Nephron (organoid): ENCODE results near the gene ASTN1.

Source experiments
- H3K27ac Mint-ChIP-seq, 3 experiments: 2 replicates each; pipeline ENCODE4 v1.8.0; 2020; ENCODE audit warnings: mixed read lengths in 3 of 3, mild to moderate bottlenecking in 2 of 3, moderate library complexity in 1 of 3
- H3K27me3 Mint-ChIP-seq: 2 replicates; pipeline ENCODE4 v1.8.0; 2021; ENCODE audit warnings: low read depth, mild to moderate bottlenecking, moderate library complexity, mixed read lengths
- H3K36me3 Mint-ChIP-seq: 2 replicates; pipeline ENCODE4 v1.8.0; 2020; ENCODE audit warnings: low read depth, mixed read lengths
- H3K4me1 Mint-ChIP-seq: 2 replicates; pipeline ENCODE4 v1.8.0; 2020; ENCODE audit warnings: mixed read lengths
- H3K4me3 Mint-ChIP-seq, 3 experiments: 2 replicates each; pipeline ENCODE4 v1.8.0; 2020; ENCODE audit warnings: mild to moderate bottlenecking in 3 of 3, mixed read lengths in 3 of 3, moderate library complexity in 2 of 3
- H3K9me3 Mint-ChIP-seq: 2 replicates; pipeline ENCODE4 v1.8.0; 2020; ENCODE audit warnings: mixed read lengths
- TF ChIP-seq, protein P1 (sequence below), 3 experiments: fragments of 200-600 bp; sonication (generic); IDR thresholded peaks; one replicate each; pipeline ENCODE4 v1.5.0; 2021; ENCODE audit warnings: antibody characterized with exemption in 3 of 3; ENCODE audit not compliant: unreplicated experiment in 3 of 3

The ASTN1 gene

DNA sequence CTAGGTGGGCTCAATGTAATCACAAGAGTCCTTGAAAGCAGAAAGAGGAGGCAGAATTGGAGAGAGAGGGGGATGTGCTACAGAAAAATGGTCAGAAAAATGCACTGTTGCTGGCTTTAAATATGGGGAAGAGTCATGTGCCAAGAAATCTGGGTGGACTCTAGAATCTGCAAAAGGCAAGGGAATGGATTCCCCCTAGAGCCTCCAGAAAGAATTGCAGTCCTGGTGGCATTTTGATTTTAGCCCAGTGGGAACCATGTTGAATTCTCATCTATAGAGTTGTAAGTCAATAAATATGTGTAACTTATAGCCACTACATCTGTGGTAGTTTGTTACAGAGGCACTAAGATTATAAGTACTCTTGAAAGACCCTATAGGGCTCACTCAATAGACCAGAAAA is 210.3 kb downstream of the ASTN1 start:
- Mint-ChIP-seq H3K4me3 (no peak overlapping the region), H3K27me3 (peaks cover 12% of the 10 kb centered on the region), H3K27ac (no peak overlapping the region), H3K4me1 (no peaks in the 10 kb centered on the region), H3K36me3 (no peaks in the 10 kb centered on the region), H3K9me3 (no peaks in the 10 kb centered on the region)
- TF ChIP-seq, protein P1, sequence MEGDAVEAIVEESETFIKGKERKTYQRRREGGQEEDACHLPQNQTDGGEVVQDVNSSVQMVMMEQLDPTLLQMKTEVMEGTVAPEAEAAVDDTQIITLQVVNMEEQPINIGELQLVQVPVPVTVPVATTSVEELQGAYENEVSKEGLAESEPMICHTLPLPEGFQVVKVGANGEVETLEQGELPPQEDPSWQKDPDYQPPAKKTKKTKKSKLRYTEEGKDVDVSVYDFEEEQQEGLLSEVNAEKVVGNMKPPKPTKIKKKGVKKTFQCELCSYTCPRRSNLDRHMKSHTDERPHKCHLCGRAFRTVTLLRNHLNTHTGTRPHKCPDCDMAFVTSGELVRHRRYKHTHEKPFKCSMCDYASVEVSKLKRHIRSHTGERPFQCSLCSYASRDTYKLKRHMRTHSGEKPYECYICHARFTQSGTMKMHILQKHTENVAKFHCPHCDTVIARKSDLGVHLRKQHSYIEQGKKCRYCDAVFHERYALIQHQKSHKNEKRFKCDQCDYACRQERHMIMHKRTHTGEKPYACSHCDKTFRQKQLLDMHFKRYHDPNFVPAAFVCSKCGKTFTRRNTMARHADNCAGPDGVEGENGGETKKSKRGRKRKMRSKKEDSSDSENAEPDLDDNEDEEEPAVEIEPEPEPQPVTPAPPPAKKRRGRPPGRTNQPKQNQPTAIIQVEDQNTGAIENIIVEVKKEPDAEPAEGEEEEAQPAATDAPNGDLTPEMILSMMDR (IDR thresholded peaks at IDR 0.05; ENCODE audit: unreplicated experiment in 3 of 3) = no peak

DNA sequence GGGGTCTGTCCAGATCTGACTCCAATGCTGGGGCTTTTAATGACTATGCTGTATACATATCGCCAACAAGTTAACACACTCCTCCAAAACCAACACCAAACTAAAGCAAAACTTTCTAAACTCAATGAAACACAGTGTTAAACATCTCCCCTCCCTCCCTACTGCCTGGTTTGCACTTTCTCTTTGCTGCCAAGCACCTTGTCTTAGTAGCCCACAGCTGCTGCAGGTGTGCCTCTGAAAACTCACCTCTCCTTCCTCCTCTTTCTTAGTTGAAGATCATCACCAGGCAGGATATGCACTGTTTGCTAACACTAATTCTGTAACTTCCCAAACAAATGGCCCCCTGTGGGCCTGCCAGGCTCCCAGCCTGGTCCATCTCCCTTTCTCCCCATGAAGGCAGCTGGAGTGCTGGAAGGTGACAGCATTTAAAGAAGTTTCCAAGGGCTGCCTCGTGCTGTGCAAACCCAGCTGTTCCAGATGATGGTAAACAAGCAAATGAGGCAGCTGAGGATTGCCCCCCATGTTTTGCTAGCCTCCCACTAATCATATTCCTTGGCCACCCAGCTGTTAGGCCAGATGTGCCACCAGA is 213.7 kb downstream of the ASTN1 start:
- H3K4me1 Mint-ChIP-seq = no peaks in the 10 kb centered on the region
- no peaks in the 10 kb centered on the region for H3K9me3 Mint-ChIP-seq
- TF ChIP-seq, protein P1 (IDR thresholded peaks at IDR 0.05; ENCODE audit: unreplicated experiment in 3 of 3) = no peak
- peaks cover under 1% of the 10 kb centered on the region for H3K36me3 Mint-ChIP-seq
- no peak overlapping the region for H3K4me3 Mint-ChIP-seq
- peaks cover 8% of the 10 kb centered on the region for H3K27me3 Mint-ChIP-seq
- no peak overlapping the region for H3K27ac Mint-ChIP-seq

DNA sequence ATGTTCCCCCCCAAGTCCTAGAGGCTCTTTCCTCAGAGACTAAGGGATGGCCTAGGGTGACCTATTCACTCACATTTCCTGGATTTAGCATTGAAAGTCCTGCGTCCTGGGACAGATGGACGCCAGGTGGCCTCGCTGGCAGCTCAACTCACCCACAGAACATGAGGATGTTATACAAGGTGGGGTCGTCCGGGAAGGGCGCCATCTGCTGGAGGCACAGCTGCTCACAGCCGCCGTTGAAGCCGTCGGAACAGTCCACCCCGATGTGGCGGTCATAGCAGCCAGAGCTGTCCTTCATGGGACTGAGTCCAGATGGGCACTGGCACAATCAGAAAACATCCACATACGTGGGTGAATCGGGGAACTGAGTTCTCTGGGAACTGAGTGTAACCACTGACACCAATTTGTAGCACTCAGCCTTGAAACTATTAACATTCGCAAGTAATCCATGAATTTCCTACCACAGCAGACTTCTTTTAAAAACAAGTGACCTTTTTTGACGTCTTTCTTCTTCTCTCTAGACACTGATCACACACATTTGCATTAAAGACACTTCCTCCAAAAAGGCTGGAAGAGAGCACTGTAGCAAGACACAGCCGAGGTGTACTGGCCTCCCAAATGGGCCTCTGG is 215.4 kb downstream of the ASTN1 start:
- H3K27ac Mint-ChIP-seq = no peak overlapping the region
- no peak overlapping the region for H3K4me3 Mint-ChIP-seq
- no peaks in the 10 kb centered on the region for H3K9me3 Mint-ChIP-seq
- H3K4me1 Mint-ChIP-seq = no peaks in the 10 kb centered on the region
- H3K36me3 Mint-ChIP-seq = peaks cover 3% of the 10 kb centered on the region
- TF ChIP-seq, protein P1 (IDR thresholded peaks at IDR 0.05; ENCODE audit: unreplicated experiment in 3 of 3) = peak; percentile 24 to 65 (median 51)
- peaks cover 8% of the 10 kb centered on the region for H3K27me3 Mint-ChIP-seq

DNA sequence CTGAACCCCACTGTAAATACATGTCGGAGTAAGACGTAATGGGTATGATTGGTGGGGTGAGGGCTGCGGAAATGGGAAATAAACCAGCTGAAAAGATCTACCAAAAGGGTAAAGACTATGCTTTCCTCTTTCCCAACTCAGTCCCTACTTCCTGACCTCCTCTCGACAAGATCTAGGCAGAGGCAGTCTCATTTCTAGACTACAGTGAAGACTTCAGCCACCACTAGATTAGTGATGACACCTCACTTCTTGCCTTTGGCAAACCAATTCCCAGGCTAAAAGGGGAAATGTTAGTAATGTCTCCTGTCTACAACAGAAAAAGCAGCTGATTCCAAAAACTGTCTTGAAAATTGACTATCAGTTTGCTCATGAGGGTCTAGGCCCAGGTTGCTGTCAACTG is 219.9 kb downstream of the ASTN1 start:
- TF ChIP-seq, protein P1 (IDR thresholded peaks at IDR 0.05; ENCODE audit: unreplicated experiment in 3 of 3) = no peak
- Mint-ChIP-seq H3K4me3 (no peak overlapping the region), H3K27ac (no peak overlapping the region), H3K36me3 (peaks cover 14% of the 10 kb centered on the region), H3K27me3 (peaks cover 11% of the 10 kb centered on the region), H3K4me1 (no peaks in the 10 kb centered on the region), H3K9me3 (no peaks in the 10 kb centered on the region)

DNA sequence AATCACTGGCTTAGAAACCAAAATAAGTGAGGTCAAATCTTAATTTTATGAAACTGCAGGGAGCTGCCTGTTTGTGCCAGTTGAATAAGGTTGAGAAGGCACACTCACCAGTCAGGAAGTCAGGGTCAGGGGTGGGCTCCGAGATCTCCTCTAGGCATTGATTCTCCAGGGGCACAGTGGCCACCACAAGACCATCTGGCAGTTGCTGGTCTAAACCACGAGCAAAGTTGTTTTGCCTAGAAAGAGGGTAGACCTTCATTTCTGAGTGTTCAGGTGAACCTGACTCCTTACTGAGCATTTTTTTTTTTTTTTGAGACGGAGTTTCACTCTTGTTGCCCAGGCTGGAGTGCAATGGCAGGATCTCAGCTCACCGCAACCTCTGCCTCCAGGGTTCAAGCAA is 220.7 kb downstream of the ASTN1 start:
- Mint-ChIP-seq H3K4me1 (no peaks in the 10 kb centered on the region), H3K27ac (no peak overlapping the region), H3K9me3 (no peaks in the 10 kb centered on the region), H3K4me3 (no peak overlapping the region), H3K36me3 (peaks cover 14% of the 10 kb centered on the region), H3K27me3 (peaks cover 3% of the 10 kb centered on the region)
- TF ChIP-seq, protein P1 (IDR thresholded peaks at IDR 0.05; ENCODE audit: unreplicated experiment in 3 of 3) = no peak

DNA sequence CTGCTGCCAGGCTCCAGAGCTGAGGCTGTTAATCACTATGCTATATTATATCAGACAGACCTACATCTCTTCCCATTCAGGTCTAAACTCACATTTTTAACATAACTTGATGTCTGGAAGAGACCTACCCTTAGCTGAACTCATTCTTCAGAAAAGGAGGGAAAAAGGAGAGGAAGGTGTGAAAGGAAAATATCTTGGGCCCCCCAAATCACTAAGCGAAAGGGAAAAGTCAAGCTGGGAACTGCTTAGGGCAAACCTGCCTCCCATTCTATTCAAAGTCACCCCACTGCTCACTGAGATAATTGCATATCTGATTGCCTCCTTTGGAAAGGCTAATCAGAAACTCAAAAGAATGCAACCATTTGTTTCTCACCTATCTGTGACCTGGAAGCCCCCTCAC is 222.2 kb downstream of the ASTN1 start:
- no peaks in the 10 kb centered on the region for H3K9me3 Mint-ChIP-seq
- peaks cover 3% of the 10 kb centered on the region for H3K27me3 Mint-ChIP-seq
- no peak overlapping the region for H3K27ac Mint-ChIP-seq
- peaks cover 14% of the 10 kb centered on the region for H3K36me3 Mint-ChIP-seq
- no peaks in the 10 kb centered on the region for H3K4me1 Mint-ChIP-seq
- TF ChIP-seq, protein P1 (IDR thresholded peaks at IDR 0.05; ENCODE audit: unreplicated experiment in 3 of 3) = no peak
- no peak overlapping the region for H3K4me3 Mint-ChIP-seq
